GM21717 (cell line): ENCODE results near the gene GAREM1.
A peak's percentile ranks its signal among the peaks of the same experiment; 100 is the strongest.

Source experiments
- ATAC-seq: cut with Tn5 transposase; IDR thresholded peaks from one replicate; pipeline ENCODE4 v1.9.1; 2021; ENCODE audit warnings: mild to moderate bottlenecking, moderate library complexity; ENCODE audit not compliant: unreplicated experiment

The GAREM1 gene

GRCh38 chr18:32335228-32335627, 135.5 kb downstream of the GAREM1 start:
- no peak for ATAC-seq

GRCh38 chr18:32333781-32334180, 136.9 kb downstream of the GAREM1 start:
- no peak for ATAC-seq

DNA sequence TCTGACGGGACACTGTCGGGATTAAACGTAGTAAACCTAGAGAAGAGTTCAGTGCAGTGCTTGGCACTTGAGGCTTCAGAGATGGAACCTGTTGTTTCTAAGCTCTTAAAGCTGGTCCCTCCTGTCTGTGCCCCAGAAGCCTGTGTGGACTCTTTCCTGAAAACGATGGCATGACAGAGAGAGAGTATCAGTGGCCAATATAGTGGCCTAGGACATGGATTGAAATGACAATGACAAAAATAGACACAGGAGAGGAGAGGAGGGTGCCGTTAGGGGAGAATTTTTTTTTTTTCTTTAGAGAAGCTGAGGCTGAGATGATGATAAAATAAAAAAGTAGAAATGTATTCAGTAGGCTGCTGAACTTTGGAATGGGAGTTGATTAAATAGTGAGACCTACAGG, 138.0 kb downstream of the GAREM1 start:
- no peak for ATAC-seq

DNA sequence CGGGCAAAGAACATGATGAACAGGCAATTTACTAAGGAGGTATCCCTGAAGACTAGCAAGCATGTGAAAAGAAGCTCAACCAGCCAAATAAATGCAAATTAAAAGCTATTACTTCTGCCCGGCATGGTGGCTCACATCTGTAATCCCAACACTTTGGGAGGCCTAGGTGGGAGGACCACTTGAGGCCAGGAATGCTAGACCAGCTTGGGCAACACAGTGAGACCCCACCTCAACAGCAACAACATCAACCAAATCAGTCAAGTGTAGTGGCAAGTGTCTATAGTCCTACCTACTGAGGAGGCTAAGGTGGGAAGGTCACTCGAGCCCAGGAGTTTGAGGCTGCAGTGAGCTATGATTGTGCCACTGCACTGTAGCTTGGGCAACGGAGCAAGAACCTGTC, 141.7 kb downstream of the GAREM1 start:
- ATAC-seq: no peak

- no peak for ATAC-seq
Measured at GRCh38 chr18:32328379-32328778, 142.3 kb downstream of the GAREM1 start.

DNA sequence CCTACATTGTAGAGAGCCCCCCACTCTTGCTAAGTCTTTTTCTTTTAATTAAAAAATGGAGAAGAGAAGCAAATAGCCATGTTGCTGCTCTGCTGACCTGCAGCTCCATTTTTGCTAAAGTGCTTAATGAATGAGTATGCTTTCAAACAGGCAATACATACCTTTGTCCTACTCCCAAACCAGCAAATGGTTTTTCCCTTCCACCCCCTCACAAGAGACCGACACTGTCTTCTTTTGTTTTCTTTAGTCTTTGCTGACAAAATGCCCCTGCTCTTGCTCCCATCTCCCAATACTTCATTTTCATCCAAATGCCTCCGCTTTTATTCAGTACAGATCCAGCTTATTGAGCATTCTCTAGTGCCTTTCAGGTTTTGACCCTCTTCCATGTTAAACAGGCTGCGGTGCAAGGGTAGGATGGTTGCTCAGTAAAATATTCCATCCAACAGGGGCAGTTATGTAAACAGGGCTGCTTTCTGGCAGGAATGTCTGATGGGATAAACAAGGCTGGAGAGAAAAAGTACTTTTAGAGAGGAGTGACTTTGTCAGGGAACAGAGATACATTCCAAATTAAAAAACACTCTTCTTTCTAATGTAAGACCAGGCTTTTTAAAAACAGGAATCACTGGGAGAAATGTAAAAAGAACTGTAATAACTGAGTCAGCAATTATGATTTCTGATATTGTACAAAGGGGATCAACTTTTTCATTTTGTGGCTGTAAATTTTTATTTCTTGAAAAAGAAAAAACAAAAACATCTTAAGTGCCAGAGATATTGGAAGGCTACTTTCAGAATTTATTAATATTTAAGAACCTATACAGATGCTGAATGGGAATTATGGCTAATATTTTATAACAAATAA, 144.0 kb downstream of the GAREM1 start:
- no peak for ATAC-seq

- no peak for ATAC-seq
Measured at GRCh38 chr18:32324181-32324580, 146.5 kb downstream of the GAREM1 start.

DNA sequence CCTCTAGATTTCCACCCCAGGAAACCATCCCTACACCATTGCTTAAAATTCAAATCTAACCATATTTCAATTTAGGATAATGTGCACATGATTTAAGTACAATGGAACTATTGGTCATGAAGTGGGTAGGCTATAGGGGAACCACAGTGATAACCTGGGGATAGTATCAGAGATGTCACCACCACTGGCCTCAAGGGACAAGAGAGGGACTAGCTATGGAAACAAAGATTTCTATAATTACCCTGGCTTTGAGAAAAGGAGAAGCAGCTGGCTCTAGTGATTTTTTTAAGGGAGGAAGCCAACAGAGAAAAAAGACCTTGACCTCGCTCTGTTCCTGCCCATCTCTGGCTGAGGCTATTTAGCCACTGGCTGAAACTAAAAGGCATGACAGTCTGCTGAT, 148.9 kb downstream of the GAREM1 start:
- ATAC-seq: no peak

DNA sequence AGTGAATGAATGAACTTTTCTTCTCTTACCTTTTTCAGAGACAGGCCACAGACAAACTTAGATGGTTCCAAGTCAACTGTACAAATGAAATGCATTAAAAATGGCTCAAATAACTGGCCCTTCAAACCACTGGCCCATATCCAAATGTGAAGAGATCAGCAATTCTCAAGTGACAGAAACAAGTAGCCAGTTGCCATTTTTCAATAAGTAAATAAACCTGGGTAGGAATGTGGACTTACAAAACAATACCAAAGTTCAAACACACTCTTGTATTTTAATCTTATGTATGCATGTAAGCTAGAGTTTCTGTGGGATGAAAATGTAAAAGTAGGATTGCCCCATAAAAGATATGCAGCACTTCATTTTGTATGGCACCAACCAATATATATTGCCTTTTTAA, 151.6 kb downstream of the GAREM1 start:
- ATAC-seq: no peak

DNA sequence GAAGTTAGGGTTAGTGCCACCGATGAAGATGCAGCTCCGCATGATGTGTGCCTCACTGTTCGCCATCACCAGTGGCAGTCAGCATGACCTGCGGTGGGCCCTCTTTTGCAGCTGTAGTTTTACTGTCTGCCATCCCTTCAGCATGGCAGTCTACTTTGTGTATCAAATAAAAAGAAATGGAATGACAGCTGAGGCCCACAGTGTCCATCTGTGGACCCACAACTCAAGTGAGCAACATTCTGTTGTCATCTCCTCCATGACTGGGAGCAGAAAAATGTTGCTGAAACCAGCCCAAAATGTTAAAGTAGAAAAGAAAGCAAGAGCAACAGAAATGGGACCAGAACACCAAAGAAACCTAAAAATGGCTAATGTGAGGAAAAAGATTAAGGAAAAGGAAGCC, 152.1 kb downstream of the GAREM1 start:
- ATAC-seq: no peak

- no peak for ATAC-seq
Measured at GRCh38 chr18:32317651-32318050, 153.0 kb downstream of the GAREM1 start.

GRCh38 chr18:32315881-32316280, 154.8 kb downstream of the GAREM1 start:
- ATAC-seq: no peak

- ATAC-seq: no peak
Measured at GRCh38 chr18:32310774-32311173, 159.9 kb downstream of the GAREM1 start.

GRCh38 chr18:32310101-32310500, 160.6 kb downstream of the GAREM1 start:
- ATAC-seq: no peak

DNA sequence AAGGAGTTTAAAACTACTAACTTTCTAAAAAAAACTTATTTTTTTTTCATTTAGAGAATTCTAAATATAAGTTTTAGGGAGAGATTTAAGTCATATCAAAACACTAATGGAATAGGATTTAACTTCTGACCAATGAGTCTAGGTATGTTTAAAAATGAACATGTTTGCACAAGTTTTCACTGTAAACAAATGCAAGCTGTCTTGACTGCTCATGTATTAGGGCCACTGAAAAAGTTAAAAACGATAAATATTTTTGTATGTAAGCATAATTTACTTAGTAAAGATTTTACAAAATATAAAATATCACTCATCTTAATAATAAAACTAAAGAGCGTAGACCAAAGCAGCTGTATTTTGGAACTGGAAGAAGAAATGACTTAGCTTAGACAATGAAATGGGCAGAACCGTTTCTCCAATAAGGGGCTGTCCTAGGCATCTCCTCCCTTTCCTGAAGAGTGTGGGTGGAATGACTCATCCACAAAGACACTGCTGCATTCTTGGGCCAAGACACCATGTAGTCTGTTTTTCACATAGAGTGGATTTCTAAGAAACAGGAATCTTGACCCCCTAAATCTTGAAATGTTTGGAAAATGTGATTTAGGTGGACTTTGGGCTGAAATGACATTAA, 162.1 kb downstream of the GAREM1 start:
- ATAC-seq: no peak

DNA sequence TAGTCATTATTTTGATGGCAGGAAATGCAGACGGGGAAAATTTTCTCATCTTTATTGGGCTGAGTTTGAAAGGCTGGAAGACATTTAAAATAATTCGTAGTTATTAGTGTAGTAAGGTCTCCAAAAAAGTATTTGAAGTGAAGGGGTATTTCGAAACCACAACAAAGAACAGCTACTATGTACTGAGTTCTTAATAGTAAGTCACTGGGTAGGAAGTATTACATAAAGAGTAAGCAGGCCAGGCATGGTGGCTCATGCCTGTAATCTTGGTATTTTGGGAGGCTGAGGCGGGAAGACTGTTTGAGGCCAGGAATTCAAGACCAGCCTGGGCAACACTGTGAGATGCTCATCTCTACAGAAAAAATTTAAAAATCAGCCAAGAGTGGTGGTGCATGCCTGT, 167.3 kb downstream of the GAREM1 start:
- no peak for ATAC-seq

DNA sequence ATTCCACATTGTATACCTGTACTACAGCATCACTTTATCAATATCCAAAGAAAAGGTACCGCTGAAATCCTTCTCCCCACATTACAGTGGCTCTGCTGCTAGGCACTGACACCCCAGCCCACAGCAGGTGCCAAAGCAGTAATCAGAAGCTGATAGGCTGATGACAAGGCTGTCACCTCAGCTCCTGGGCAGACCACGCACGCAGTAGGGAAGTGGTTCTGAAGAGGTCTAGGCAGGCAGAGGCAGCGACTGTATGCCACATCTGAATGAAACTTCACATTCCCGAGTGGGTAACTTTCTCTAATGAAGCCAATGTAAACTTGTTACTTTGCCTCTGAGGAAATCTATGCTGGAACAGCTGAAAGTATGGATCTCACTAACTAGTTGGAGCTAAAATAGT, 167.9 kb downstream of the GAREM1 start:
- no peak for ATAC-seq

DNA sequence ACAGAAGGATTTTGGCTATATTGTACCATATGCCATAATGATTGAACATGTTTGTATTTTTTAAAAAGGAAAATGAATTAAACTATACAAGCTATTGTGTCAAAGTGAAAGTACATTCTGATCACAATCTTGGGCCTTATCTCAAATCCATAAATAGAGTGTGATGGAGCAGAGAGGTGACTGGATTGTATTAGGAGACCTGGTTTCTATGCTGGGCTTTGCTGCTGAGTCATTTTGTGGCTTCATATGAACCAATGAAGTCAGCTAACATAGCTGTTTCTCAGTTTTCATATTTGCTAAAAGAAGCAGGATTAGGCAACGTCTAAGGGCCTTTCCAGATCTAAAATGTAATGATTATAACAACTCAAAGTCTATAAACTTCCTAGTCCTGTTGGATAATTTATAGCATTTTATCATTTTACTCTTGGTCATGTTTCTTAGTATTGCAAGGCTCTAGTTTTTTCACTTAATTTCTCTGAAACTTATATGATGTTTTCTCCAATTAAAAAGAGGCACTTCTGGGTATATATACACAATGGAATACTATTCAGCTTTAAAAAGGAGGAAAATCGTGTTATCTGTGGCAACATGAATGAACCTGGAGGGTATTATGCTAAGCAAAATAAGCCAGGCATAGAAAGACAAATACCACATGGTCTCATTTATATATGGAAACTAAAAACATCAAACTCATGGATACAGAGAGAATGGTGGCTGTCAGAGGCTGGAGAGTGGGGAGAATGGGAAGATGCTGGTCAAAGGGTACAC, 168.5 kb downstream of the GAREM1 start:
- peak; percentile 90 for ATAC-seq

DNA sequence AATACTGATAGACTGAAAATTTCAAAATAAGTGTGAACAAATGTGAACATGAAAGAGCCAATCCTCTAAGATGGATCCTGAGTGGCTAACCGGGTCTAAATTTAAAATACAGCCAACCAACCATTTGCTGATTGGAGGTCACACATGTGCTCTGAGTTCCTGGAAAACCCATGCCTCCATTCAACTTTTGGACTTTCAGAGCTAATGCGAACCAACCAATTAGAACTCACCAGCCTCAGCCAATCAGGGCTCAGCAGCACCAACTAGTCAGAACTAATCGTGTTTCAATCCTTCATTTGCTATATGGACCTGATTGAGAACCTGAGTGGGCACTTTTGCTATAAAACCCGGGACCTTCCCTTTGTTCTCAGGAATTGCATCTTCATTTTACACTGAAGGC, 169.3 kb downstream of the GAREM1 start:
- ATAC-seq: no peak

DNA sequence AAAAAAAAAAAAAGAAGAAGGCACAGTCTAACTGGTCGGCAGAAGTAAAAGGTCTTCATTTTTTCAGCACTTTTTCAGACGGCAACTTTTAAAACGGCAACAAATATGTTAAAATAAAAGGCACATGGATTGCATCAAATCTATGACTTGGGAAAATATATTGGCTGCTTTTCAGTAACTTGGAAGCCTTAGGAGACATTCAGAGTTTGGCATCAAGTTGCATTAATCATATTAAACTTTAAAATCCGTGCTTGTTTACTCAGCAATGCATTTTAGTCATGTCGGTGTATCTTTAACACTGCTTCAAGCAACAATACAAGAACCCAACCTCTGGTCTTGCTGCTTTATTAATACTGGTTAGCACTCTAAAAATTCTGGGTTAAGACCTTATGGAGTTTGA, 169.8 kb downstream of the GAREM1 start:
- ATAC-seq: no peak

DNA sequence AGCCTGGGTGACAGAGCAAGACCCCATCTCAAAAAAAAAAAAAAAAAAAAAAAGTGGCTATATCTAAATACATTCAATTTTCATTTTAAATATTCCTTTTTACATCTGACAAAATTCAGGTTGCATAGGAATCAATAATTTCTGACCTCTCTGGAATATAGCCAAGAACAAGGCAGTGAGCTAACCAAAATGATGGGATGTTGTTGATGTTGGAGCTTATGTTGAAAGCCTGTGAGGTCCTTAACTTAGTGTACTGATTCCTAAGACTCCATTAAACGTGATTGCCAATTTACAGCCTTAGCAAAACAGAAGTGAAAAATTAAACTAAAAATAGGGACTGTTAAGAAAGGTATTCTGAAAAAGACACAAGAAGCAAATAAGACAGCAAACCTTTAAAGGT, 171.2 kb downstream of the GAREM1 start:
- ATAC-seq: no peak

- ATAC-seq: no peak
Measured at GRCh38 chr18:32298171-32298667, 172.5 kb downstream of the GAREM1 start.
